Measurements from ENCODE around the gene NGFR.
"Not testable (repeated sequence)": the region's sequence is repeated elsewhere in the genome, so short reads cannot be mapped to it uniquely, and the experiment has no call there.

The NGFR gene

DNA sequence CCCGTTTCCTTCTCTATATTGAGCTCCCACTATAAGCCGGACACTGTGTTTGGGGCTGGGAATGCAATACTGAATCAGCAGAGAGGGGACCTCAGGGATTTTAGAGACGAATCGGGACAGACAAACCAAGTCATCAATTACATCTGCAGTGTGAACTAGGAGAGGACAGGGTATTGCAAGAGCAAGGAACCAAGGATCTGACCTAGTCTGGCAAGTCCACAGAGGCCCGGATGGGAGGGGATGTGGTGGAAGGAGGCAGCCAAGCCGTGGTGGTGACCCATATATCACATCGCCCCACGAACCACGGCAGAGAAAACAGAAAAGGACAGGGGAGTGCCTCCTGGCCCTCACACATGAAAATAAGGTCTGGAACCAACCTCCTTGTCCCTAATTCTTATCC is 52.5 kb downstream of the NGFR start:
- DNase-seq = no peak

- DNase-seq = no peak
Observed at GRCh38 chr17:49548051-49548505, 53.0 kb downstream of the NGFR start.

- DNase-seq = no peak
Observed at GRCh38 chr17:49548506-49549310, 53.6 kb downstream of the NGFR start.

DNA sequence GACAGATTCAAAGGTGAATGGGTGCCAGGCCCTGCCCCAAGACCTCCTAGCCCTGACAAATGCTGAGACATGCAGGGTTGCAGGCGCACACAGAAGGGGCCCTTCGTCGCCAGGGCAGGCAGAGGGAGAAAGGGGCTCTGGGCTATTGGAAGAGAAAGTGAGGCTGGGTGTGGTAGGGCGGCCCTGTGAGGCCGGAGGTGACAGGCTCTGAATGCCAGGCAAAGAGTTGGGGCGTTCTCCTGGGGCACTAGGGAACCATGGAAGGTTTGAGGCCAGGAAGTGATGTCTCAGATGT is 54.2 kb downstream of the NGFR start:
- DNase-seq = no peak

DNA sequence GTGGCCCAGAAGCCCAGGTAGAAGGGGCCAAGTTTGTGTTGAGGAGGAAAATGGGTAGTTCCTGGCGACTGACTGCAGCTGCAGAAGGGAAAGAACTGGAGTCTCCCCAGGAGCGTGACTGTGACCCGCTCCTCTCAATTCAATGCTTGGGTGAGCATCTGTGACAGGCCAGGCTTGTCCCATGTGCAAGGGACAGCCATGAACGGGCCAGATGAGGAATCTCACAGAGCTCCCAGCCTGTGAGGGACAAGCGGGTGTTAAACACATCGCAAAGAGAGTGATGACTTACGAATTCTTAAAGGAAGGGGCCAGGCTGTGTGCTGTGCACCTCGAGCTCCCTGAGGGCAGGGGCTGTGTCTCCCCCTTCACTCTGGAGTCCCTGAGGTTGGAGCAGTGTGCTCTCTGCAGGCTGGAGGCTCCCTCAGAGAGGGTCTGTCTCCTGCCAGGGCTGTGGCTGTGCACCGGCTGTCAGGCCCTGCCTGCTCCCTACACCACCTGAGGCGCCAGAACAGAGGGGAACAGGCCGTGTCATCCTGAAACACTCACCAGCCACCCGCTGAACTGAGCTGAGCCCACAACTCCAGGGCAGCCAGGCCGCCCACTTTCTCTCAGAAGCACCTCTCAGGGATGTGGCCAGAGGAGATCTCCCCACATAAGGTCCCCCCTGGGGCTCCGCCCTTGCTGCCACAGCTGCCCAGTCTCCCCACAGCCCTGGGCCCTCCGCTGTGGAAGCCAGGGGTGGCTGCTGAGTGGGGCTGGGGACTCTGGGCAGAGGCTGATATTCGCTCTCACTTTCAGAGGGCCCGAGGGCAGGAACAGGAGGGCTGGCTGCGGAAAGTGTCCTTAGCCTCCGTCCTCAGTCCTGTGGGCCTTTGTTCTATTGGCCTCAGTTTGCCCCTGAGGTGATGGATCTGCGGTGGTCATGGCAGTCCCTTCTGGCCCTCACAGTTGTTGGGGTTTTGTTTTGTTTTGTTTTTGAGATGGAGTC is 54.9 kb downstream of the NGFR start:
- no peak for DNase-seq

DNA sequence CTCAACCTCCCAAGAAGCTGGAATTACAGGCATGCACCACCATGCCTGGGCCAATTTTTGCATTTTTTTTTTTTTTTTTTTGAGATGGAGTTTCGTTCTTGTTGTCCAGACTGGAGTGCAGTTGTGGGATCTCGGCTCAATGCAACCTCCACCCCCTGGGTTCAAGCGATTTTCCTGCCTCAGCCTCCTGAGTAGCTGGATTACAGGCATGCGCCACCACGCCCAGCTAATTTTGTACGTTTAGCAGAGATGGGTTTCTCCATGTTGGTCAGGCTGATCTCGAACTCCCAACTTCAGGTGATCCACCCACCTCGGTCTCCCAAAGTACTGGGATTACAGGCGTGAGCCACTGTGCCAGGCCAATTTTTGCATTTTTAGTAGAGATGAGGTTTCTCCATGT is 55.7 kb downstream of the NGFR start:
- not testable (repeated sequence) for DNase-seq

DNA sequence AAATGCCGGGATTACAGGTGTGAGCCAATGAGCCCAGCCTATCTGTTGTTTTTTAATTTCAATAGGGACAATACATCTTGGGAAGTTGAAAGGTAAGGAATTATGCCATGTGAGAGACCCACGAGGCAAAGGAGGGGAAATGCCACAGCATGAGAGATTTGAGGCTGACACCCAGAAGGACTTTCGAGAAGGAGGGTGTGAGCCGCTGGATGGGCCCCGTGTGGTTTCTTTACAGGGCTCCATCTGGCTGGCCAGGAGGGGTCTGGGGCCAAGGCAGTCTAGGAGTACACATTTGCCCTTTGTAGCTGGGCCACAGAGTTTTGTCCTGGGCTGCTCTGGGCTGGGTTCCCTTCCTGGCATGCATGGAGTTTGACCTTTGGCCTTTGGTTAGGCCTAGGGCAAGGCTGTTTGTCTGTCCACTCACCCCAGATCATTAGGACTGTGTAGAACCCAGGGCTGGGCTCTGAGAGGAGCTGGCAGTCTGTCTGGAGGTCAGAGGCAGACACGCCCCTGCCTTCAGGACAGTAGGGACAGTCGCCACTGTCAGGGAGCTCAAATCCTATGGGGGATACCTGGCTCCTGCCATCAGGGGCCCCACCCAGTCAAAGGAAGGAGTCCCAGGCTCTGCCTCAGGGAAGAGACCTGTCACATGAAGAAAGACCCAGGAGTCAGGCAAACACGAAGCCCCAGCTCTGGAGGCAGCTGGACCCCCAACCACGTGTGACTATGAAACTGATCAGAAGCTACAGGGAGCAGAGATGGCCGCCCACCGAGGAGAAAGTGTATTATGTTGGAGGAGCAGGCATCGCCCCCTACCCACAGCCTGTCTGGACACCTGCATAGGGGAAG is 56.4 kb downstream of the NGFR start:
- DNase-seq = no peak

- no peak for DNase-seq
Observed at GRCh38 chr17:49552070-49552751, 57.1 kb downstream of the NGFR start.

DNA sequence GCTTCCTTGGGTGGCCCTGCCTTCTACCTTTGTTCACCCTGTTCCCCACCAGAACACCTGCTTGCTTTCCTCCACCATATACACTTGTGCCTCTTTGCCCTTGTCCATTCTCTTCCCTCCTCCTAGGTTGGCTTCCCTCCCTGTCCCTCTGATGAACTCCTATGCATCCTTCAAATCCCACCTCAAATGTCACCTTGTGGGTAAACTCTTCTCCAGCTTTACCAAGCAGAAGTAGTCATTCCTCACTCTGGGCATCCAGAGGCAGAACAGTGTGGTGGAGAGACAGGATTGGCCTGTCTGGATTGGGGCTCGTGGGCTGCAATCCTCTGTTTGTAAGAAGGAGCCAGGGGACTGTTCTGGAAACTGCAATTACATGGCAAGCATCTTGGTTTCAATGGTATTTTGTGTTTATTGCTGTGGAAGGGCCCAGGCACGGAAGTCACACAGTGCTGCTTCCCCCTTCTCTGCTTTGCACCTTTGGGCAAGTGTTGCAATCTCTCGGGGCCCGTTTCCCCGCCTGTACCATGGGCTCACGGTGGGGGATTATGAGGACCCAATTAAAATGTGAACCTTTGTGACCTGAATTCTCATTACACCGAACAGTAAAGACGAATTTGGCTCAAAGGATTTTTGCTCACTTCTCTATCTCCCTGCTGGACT is 58.7 kb downstream of the NGFR start:
- no peak for DNase-seq

DNA sequence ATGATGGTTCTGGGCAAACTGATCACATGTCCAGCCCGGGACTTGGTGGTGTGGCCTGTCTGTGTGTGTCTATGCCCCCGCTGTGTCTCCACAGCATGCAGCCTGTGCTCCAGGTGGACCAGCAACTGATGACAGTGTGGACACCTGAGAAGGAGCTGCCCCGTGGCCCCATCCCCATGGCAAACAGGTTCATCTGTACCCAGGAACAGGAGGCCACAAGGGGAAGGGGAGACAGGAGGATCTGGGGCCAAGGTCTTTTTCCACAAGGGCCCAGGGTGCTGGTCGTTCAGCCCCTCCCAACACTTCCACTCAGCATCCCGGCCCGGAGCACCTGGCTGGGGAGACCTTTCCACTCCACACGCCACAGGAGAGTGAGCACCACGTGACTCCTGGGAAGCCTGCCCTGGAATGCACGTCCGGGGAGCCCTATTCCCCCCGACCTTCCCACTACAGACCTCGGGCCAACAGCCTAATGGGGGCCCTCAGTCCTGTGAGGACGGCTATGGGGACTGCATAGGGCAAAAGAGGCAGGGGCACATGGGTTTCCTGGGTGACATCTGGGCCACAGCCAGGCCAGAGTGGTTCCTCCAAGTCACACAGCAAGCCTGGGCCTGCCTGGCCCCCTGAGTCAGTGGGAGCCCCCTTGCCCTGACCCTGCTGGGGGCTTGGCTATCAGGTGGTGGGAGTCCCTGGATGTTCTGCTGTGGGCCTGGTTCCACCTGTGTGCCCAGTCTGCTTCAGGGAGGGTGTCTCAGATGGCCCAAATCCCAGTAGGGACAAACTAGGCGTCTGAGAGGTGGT is 59.8 kb downstream of the NGFR start:
- no peak for DNase-seq

DNA sequence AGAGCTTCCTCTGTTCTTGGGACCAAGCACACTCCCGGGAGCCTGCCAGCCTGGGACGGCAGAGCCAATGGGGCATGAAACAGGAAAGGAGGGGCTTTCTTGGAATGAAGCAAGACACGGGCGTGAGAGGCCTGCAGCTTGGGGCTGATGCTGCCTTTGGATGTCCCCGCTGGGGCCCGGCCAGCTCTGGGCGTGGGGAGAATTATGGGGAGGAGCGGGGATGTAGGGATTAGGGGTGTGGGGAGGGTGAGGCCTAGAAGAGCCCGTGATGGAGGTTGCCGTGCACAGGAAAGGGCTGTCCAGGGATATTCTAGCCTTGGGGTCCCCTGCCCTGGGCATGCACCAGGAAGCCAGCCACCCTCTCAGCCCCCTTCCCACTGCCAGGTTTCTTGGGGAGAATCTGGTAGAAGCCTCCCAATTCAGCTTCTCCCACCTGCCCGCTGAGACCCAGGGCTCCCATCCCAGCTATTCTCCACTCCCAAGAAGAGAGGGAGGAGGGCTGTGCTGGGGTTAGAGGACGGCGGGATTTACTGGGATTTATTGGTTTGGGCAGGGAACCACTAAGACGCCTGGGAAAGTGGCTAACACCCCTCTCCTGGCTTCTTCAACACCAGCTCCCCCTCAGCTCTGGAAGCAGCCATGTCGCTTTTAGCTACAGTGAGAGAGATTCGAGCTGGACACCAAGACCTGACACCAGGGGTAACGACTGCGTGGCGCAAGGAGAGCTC is 60.6 kb downstream of the NGFR start:
- DNase-seq = no peak

DNA sequence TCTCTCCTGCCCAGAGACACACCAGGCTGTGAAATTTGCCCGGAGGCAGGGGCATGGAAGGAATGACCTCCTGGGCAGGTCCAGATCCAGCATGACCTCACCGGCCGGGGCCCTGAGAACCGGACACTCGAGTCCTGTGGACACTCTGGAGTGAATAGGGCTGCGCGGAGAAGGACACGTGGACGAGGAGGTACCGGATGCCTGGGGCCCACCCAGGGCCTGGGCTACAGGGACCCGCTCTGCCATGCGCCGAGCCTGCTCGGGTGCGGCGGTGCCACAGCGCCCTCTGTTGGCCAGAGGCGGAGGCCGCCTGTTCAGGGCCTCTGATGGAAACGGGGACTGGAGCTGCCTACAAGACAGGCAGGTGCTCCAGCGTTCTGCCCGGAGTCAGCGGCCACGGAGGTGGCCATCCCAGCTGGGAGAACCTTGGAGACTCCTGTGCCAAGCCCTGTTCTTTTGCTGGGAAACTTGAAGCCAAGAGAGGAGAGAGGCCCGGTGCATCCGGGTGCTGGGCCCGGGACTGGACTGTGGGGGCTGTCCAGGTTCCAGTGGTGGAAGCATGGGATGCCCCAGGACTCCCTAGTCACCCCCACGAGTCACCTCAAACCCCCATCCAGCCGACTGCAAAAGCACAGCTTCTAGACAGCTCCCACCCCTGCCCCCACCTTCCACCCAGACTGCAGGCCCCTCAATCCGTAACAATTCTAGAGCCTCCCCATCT is 61.3 kb downstream of the NGFR start:
- peak; percentile 79 for DNase-seq

DNA sequence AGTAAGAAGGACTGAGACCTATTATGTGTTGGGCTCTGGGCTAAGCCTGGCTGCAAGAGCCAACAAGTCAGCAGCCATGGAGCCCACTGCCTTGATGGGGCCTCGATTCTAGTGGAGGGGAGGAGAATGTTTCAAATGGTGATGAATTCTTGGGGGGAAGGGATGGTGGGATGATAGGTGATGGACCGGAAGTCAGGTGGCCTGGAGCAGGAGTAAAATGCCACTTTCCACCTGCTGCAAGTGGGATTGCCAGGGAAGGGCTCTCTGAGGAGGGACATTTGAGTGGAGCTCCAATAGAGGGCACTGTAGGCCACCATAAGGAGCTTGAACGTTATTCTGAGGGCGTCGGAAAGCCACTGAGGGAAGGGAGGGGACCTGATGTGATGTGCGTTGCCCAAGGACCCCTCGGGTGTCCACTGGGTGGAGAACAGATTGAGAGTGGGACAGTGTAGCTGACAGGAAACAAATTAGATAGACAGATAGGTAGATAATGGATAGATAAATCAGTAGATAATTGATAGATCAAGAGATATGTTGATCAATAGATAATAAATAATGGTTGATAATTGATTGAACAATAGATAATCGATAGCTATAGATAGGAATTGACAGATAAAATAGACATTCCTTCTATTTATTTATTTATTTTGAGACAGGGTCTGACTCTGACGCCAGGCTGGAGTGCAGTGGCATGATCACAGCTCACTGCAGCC is 62.4 kb downstream of the NGFR start:
- DNase-seq = peak; percentile 35

All from CD4-positive, alpha-beta T cell treated with Interleukin-15 for 1 hour (primary cell).